ENCODE results near the gene HRH2.

Gene HRH2

GRCh38 chr5:175691761-175692160 lies 33.9 kb downstream of the HRH2 start:
- no peaks in the 10 kb centered on the region for H3K9me3 ChIP-seq (ENCODE audit: low read length)
- no peaks in the 10 kb centered on the region for H4K20me1 ChIP-seq (ENCODE audit: insufficient read depth, low read length)
- H3K4me1 ChIP-seq (ENCODE audit: insufficient read depth, low read length, severe bottlenecking): no peaks in the 10 kb centered on the region
- H3K27me3 ChIP-seq (ENCODE audit: insufficient read depth, low read length): no peaks in the 10 kb centered on the region; the same call in 1 of the 2 replicates
- H2AFZ ChIP-seq (ENCODE audit: low read length): no peak overlapping the region
- H3K36me3 ChIP-seq (ENCODE audit: insufficient read depth, low read length): no peaks in the 10 kb centered on the region
- H3F3A ChIP-seq (ENCODE audit: insufficient read depth, low read length): no peaks in the 10 kb centered on the region
- no peaks in the 10 kb centered on the region for H3K79me2 ChIP-seq (ENCODE audit: insufficient read depth, low read length)
- no peaks in the 10 kb centered on the region for H3K9me2 ChIP-seq (ENCODE audit: low read depth, low read length)
- no peak overlapping the region for H3K27ac ChIP-seq (ENCODE audit: low read depth, low read length, poor library complexity, severe bottlenecking)
- H3K4me3 ChIP-seq (ENCODE audit: low read depth, low read length, poor library complexity, severe bottlenecking): no peak overlapping the region
- TF ChIP-seq CTCF (IDR thresholded peaks at IDR 0.05; ENCODE audit: low read length) (no peak), EZH2 (IDR thresholded peaks at IDR 0.05; ENCODE audit: borderline replicate concordance, low read length) (no peak)
- H3K9ac ChIP-seq (ENCODE audit: low read length): no peak overlapping the region
- no peak overlapping the region for H3K4me2 ChIP-seq (ENCODE audit: low read length)

GRCh38 chr5:175692235-175692995 lies 34.5 kb downstream of the HRH2 start:
- H3F3A ChIP-seq (ENCODE audit: insufficient read depth, low read length): no peaks in the 10 kb centered on the region
- H3K9me3 ChIP-seq (ENCODE audit: low read length): no peaks in the 10 kb centered on the region
- no peaks in the 10 kb centered on the region for H3K36me3 ChIP-seq (ENCODE audit: insufficient read depth, low read length)
- no peaks in the 10 kb centered on the region for H3K79me2 ChIP-seq (ENCODE audit: insufficient read depth, low read length)
- no peaks in the 10 kb centered on the region for H3K4me1 ChIP-seq (ENCODE audit: insufficient read depth, low read length, severe bottlenecking)
- H2AFZ ChIP-seq (ENCODE audit: low read length): no peak overlapping the region
- H3K9me2 ChIP-seq (ENCODE audit: low read depth, low read length): no peaks in the 10 kb centered on the region
- H3K4me2 ChIP-seq (ENCODE audit: low read length): no peak overlapping the region
- no peak overlapping the region for H3K27ac ChIP-seq (ENCODE audit: low read depth, low read length, poor library complexity, severe bottlenecking)
- no peak overlapping the region for H3K9ac ChIP-seq (ENCODE audit: low read length)
- TF ChIP-seq EZH2 (IDR thresholded peaks at IDR 0.05; ENCODE audit: borderline replicate concordance, low read length) (no peak), CTCF (IDR thresholded peaks at IDR 0.05; ENCODE audit: low read length) (no peak)
- H3K27me3 ChIP-seq (ENCODE audit: insufficient read depth, low read length): no peaks in the 10 kb centered on the region; the same call in 1 of the 2 replicates
- H4K20me1 ChIP-seq (ENCODE audit: insufficient read depth, low read length): no peaks in the 10 kb centered on the region
- H3K4me3 ChIP-seq (ENCODE audit: low read depth, low read length, poor library complexity, severe bottlenecking): no peak overlapping the region

- H3K4me2 ChIP-seq (ENCODE audit: low read length): no peak overlapping the region
- H3K9me2 ChIP-seq (ENCODE audit: low read depth, low read length): no peaks in the 10 kb centered on the region
- no peaks in the 10 kb centered on the region for H3F3A ChIP-seq (ENCODE audit: insufficient read depth, low read length)
- H3K36me3 ChIP-seq (ENCODE audit: insufficient read depth, low read length): no peaks in the 10 kb centered on the region
- no peak for TF ChIP-seq EZH2 (IDR thresholded peaks at IDR 0.05; ENCODE audit: borderline replicate concordance, low read length)
- no peaks in the 10 kb centered on the region for H3K4me1 ChIP-seq (ENCODE audit: insufficient read depth, low read length, severe bottlenecking)
- H4K20me1 ChIP-seq (ENCODE audit: insufficient read depth, low read length): no peaks in the 10 kb centered on the region
- no peaks in the 10 kb centered on the region for H3K9me3 ChIP-seq (ENCODE audit: low read length)
- H3K27me3 ChIP-seq (ENCODE audit: insufficient read depth, low read length): no peaks in the 10 kb centered on the region; the same call in 1 of the 2 replicates
- no peak overlapping the region for H3K27ac ChIP-seq (ENCODE audit: low read depth, low read length, poor library complexity, severe bottlenecking)
- H3K9ac ChIP-seq (ENCODE audit: low read length): no peak overlapping the region
- H3K79me2 ChIP-seq (ENCODE audit: insufficient read depth, low read length): no peaks in the 10 kb centered on the region
- H2AFZ ChIP-seq (ENCODE audit: low read length): no peak overlapping the region
- no peak overlapping the region for H3K4me3 ChIP-seq (ENCODE audit: low read depth, low read length, poor library complexity, severe bottlenecking)
These were observed 35.3 kb downstream of the HRH2 start for GRCh38 chr5:175692996-175693710.

All from OCI-LY1 (cell line).